ENCODE data around the gene DGCR6L.
"Not testable (repeated sequence)": the region's sequence is repeated elsewhere in the genome, so short reads cannot be mapped to it uniquely, and the experiment has no call there.

DNA sequence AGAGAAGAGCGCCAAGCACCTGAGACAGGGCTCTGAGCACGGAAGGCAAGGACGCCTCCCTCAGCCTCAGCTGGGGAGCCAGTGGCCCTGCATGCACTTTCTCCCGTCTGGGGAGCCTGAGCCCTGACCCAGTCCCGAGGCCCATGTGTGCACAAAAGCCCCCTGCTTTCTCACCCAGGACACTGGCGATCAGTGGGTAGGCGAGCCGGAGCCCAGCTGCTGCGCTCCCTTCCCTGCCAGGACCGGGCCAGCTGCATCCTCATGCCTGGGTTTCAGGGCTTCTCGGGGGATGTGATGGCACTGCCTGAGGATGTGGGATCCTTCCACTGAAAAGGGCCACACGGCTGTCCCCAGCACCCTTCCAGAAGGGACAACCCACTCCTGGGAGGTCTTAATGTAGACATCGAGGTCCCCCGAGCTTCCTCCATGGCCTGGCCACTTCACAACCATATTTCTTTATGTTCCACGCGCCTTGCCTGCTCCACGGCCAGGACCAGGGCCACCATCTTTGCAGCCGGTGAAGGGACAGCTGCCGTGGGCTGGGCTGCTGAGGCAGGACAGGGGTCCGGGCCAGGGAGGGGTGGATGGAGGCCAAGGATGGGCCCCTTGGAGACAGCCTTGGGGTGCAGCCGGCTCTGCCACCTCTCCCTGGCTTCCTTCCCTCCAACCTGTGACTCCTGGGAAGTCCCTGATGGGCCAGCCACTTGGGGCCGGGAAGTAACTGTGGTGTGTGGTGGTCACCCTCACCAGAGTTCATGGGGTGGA lies 41.0 kb downstream of the DGCR6L start:
- TF ChIP-seq TARDBP (IDR thresholded peaks at IDR 0.05; ENCODE audit: borderline replicate concordance); MEF2B (IDR thresholded peaks at IDR 0.05; ENCODE audit: partially characterized antibody, poor library complexity, severe bottlenecking); HDAC2 (IDR thresholded peaks at IDR 0.05); RAD21 (IDR thresholded peaks at IDR 0.05; ENCODE audit: insufficient read depth, low read depth, low read length); NFIC (IDR thresholded peaks at IDR 0.05; ENCODE audit: low read depth, low read length); FOXM1 (IDR thresholded peaks at IDR 0.05; ENCODE audit: low read depth, low read length); CREM (IDR thresholded peaks at IDR 0.05; ENCODE audit: low read depth); TAF1 (IDR thresholded peaks at IDR 0.05; ENCODE audit: borderline replicate concordance, low read depth, low read length); ZNF274 (IDR thresholded peaks at IDR 0.05; ENCODE audit: insufficient read depth, insufficient read length); CEBPB (IDR thresholded peaks at IDR 0.05; ENCODE audit: borderline replicate concordance in 1 of 2, low read depth in 2 of 2, low read length in 2 of 2): not testable (repeated sequence)
- TF ChIP-seq, protein P1, sequence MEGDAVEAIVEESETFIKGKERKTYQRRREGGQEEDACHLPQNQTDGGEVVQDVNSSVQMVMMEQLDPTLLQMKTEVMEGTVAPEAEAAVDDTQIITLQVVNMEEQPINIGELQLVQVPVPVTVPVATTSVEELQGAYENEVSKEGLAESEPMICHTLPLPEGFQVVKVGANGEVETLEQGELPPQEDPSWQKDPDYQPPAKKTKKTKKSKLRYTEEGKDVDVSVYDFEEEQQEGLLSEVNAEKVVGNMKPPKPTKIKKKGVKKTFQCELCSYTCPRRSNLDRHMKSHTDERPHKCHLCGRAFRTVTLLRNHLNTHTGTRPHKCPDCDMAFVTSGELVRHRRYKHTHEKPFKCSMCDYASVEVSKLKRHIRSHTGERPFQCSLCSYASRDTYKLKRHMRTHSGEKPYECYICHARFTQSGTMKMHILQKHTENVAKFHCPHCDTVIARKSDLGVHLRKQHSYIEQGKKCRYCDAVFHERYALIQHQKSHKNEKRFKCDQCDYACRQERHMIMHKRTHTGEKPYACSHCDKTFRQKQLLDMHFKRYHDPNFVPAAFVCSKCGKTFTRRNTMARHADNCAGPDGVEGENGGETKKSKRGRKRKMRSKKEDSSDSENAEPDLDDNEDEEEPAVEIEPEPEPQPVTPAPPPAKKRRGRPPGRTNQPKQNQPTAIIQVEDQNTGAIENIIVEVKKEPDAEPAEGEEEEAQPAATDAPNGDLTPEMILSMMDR (IDR thresholded peaks at IDR 0.05 in 2 of 3, conservative IDR thresholded peaks at IDR 0.05 in 1 of 3; ENCODE audit: control insufficient read depth in 2 of 3, extremely low read depth in 1 of 3, insufficient read depth in 1 of 3, low read depth in 3 of 3, low read length in 3 of 3) = not testable (repeated sequence)
- TF ChIP-seq, protein P2, sequence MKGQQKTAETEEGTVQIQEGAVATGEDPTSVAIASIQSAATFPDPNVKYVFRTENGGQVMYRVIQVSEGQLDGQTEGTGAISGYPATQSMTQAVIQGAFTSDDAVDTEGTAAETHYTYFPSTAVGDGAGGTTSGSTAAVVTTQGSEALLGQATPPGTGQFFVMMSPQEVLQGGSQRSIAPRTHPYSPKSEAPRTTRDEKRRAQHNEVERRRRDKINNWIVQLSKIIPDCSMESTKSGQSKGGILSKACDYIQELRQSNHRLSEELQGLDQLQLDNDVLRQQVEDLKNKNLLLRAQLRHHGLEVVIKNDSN (IDR thresholded peaks at IDR 0.05; ENCODE audit: borderline replicate concordance, extremely low read length, insufficient read depth, low read depth, low read length) = not testable (repeated sequence)
- TF ChIP-seq, protein P3, sequence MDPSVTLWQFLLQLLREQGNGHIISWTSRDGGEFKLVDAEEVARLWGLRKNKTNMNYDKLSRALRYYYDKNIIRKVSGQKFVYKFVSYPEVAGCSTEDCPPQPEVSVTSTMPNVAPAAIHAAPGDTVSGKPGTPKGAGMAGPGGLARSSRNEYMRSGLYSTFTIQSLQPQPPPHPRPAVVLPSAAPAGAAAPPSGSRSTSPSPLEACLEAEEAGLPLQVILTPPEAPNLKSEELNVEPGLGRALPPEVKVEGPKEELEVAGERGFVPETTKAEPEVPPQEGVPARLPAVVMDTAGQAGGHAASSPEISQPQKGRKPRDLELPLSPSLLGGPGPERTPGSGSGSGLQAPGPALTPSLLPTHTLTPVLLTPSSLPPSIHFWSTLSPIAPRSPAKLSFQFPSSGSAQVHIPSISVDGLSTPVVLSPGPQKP (IDR thresholded peaks at IDR 0.05; ENCODE audit: low read depth, low read length) = not testable (repeated sequence)
- TF ChIP-seq, protein P4, sequence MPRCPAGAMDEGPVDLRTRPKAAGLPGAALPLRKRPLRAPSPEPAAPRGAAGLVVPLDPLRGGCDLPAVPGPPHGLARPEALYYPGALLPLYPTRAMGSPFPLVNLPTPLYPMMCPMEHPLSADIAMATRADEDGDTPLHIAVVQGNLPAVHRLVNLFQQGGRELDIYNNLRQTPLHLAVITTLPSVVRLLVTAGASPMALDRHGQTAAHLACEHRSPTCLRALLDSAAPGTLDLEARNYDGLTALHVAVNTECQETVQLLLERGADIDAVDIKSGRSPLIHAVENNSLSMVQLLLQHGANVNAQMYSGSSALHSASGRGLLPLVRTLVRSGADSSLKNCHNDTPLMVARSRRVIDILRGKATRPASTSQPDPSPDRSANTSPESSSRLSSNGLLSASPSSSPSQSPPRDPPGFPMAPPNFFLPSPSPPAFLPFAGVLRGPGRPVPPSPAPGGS (IDR thresholded peaks at IDR 0.05; ENCODE audit: borderline replicate concordance, insufficient read depth, low read depth, low read length, poor library complexity, severe bottlenecking) = not testable (repeated sequence)

All from GM12878 (cell line).